IPS-18c (cell line): ENCODE results near the gene VTI1A.
"Not testable (repeated sequence)": the region's sequence is repeated elsewhere in the genome, so short reads cannot be mapped to it uniquely, and the experiment has no call there.

ENCODE experiments used
- H3K4me3 ChIP-seq: 2 replicates; pipeline ENCODE4 v1.7.0; 2013; ENCODE audit warnings: low read depth, mild to moderate bottlenecking, low read length, moderate library complexity; ENCODE audit not compliant: insufficient read depth
- H3K9me3 ChIP-seq: one replicate; pipeline ENCODE4 v1.6.1; 2013; ENCODE audit warnings: mild to moderate bottlenecking, low read length, moderate library complexity; ENCODE audit not compliant: control insufficient read depth, insufficient read depth

The VTI1A gene

DNA sequence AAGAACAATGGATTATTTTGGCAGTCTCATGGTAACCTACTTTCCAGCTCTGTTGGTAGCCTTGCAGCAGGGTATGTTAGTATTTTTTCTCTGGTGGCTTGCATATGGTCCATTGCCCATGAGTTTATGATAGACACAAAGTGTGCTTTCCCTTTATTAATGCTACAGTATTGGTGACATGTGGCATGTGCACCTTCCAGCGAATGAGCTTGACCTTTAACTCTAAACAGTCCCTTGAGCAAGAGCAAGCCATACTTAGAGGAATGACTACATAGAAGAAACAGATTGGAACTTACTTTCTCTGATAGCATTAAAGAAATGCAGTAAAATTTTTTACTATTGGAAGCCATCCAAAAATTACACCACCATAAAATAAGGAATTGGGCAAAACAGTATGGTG, 73.9 kb downstream of the VTI1A start:
- H3K4me3 ChIP-seq: no peak overlapping the region
- no peaks in the 10 kb centered on the region for H3K9me3 ChIP-seq

DNA sequence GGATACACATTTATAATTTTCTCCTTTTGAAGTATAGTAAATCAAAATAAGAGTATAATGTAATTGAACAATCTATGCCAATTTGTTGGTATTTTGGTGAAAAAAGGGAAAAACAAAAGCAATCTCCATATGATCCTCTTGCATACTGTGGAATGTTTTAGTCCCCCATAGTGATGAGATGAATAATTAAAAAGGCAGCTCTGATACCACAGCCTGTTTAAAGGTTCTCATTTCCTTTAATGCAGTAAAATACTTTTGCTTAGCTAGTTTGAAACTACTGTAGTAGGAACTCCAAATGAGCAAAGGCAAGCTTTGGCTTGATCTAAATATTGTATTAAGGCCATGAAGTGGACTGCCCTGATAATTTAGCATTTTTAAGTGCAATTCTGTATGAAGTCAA, 77.6 kb downstream of the VTI1A start:
- no peaks in the 10 kb centered on the region for H3K9me3 ChIP-seq
- H3K4me3 ChIP-seq: no peak overlapping the region

DNA sequence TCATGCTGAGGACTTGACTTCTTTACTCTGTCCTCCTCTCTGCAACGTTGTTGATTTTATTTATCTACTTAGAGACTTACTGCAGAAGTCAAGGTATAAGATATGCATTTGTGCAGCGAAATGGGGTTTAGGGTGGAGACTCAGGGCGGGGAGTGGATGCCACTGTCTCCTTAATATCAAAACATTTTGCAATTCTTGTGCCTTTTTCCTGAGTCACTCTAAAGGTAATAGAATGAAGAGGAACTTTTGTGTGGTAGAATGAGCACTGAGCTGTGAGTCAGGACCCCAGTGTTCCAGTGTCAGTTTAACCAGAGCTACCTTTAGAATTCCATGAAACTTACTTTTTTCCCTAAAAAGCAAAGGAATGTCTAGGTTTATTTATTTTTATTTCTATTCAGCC, 78.2 kb downstream of the VTI1A start:
- no peaks in the 10 kb centered on the region for H3K9me3 ChIP-seq
- H3K4me3 ChIP-seq: no peak overlapping the region

DNA sequence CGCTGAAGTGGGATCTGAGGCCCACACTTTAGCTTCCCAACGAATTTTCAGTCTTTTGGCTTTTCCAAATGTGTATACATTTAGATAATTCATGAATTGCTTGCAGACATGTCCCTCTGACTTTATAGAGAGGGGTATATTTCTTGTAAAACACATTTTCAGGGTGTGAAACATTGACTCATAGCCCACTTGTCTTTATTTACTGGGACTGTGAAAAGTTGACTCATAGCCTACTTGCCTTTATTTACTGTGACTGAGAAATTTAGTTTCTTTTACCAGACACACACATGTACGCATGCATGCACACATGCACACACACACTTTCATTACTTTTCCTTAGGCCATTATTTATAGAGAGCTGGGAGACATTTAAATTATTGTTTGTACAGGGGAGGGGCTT, 79.1 kb downstream of the VTI1A start:
- Histone ChIP-seq H3K4me3 (no peak overlapping the region), H3K9me3 (no peaks in the 10 kb centered on the region)

DNA sequence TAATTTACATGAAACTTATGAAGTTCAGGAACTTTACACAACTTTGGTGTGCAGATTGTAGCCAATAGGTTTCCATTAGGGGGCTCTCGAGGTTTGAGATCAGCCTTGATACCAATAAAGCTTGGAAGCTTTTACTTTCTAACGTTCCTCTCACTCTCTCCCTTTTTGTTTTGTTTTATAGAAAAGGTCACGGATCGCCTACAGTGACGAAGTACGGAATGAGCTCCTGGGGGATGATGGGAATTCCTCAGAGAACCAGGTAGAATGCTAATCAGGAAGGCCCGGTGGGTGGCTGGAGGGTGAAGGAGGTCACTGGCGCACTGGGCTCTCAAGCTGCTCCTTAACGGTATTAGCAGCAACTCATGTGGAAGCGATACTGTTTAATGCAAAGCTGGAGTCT, 79.9 kb downstream of the VTI1A start:
- no peak overlapping the region for H3K4me3 ChIP-seq
- H3K9me3 ChIP-seq: no peaks in the 10 kb centered on the region

DNA sequence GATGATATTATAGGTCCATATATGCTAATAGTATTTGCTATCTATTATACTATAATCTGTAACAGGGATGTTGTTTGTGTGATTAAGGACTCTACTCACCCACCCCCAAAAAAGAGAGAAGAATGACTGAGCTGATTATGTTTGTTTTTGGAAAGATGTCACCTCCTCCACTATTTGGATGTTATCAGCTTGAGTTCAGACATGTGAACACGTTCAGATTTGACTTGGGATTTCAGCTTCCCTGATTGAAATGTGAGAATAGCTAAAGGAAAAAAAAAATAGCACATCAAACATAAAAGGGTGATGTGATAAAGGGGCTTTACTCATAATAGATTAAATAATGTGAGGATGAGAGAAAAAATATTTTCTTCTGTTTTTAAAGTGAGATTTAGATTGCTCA, 81.2 kb downstream of the VTI1A start:
- Histone ChIP-seq H3K9me3 (no peaks in the 10 kb centered on the region), H3K4me3 (no peak overlapping the region)

DNA sequence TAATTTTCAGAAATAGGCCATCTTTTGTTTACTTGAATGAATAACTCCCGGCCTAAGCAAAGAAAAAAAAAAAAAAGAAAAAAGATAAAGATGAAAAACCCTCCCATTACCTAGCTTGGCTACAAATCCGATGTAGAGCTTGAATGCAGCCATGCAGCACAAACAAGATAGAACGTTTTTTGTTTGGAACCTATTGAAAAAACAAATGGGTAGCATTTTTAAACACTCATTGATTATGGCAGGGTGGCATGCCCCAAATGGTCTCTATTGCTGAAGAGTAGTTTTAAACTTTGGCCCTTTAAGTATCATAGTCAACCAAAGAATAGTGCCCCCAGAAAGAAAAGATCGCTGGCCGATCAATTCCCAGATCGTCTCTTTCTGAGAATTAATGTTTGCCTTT, 84.4 kb downstream of the VTI1A start:
- no peak overlapping the region for H3K4me3 ChIP-seq
- no peaks in the 10 kb centered on the region for H3K9me3 ChIP-seq

DNA sequence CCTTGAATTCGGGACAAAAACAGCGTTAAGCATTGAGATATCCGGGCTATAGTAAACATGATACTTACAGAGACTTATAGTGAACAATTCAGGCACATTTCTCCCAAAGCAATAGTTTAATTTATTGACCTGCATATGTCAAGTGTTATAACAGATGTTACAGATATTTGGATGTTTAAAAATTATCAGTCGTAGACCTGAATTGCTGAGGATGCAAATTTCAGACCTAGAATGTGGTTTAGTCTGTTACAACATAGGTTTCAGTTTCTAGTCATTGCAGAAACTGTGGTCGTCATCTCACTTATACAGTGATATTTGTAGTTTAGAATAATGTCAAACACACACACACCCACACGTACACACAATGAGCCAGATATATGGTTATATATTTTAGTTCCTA, 85.2 kb downstream of the VTI1A start:
- Histone ChIP-seq H3K9me3 (no peaks in the 10 kb centered on the region), H3K4me3 (no peak overlapping the region)

DNA sequence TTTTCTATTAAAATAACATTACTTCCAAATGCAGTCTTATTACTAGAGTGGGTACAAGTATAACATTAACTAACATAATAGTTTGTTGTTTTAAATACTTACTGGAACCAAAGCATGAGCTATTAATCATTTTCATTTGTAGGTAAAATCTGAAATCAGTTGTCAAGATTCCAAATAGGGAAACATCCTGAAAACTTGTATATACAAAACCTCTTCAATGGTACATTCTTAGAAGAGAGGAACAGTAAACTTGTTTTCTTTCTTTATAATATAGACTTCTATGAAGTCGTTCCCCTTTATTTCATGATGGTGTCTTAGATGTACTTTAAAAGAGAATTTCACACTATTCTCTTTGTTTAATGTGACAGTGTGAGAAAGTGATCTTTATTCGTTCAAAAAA, 85.9 kb downstream of the VTI1A start:
- no peak overlapping the region for H3K4me3 ChIP-seq
- no peaks in the 10 kb centered on the region for H3K9me3 ChIP-seq

DNA sequence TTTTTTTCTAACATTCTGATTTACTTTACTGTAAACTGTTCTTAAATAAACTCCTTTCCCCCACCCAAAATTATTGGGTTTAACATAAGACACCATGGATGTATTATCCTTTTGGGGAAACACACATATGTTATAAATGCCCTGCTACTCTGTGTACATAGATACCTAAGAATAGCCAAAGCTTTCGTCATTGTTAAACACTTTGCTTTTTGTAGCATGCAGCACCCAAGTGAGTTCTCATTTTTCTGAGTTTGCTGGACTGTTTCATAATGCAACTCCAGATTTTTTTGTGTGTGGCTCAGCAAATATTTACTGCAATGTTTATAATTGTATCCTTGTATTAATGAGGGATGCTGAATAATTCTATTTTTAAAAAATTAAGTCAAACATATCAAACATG, 86.9 kb downstream of the VTI1A start:
- H3K4me3 ChIP-seq: no peak overlapping the region
- no peaks in the 10 kb centered on the region for H3K9me3 ChIP-seq

DNA sequence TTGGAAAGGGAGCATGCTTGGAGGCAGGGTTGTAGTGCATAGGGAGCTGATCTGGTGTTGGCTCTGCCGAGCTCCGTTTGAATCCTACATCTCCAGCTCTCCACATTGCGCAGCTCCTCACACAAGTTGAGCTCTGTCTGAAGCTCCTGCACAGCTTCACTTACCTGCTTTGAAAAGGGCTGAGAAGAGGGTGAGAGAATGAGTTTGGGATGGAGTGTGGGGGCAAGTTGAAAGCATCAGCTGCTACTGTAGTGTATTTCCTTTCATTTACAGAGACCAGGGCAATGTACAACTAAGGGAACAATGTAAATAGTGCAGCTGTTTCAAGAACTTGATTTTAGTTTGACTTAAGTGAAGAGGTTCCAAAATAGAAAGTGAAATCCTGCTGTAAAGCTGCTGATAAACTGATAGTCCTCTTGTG, 88.5 kb downstream of the VTI1A start:
- Histone ChIP-seq H3K9me3 (no peaks in the 10 kb centered on the region), H3K4me3 (no peak overlapping the region)

DNA sequence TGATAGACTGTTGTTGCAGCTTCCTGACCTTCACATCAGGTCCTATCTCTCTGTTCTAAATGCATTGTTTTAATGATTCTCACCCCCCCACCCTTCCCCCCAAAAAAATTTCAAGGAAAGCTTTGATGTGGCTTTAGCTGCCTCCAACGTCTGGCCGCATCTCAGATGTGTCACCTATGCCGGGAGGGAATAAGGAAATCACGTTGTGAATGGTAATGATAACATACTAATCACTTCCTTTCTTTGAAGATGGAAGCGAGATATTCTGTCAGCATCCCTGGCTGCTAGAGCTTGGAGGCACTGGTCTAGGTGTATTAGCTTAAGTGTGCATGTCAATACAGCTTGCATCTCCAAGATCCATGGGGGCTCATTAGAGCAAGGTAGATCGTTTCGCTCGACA, 89.6 kb downstream of the VTI1A start:
- Histone ChIP-seq H3K9me3 (no peaks in the 10 kb centered on the region), H3K4me3 (no peak overlapping the region)

DNA sequence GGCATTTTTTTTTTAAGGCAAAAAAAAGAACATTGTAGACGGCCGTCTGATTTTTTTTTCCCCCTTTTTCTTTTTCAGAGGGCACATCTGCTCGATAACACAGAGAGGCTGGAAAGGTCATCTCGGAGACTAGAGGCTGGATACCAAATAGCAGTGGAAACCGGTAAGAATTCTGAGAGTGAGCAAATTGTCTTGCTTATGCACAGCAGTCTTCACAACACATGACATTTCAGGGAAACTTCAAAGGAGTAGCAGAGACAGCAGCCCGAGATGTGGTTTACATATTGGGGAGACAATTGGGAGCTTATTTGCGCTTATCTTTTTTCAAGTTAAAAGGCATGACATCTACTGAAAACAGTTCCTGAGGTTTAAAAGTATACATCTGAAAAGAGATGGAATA, 91.2 kb downstream of the VTI1A start:
- no peaks in the 10 kb centered on the region for H3K9me3 ChIP-seq
- H3K4me3 ChIP-seq: no peak overlapping the region

DNA sequence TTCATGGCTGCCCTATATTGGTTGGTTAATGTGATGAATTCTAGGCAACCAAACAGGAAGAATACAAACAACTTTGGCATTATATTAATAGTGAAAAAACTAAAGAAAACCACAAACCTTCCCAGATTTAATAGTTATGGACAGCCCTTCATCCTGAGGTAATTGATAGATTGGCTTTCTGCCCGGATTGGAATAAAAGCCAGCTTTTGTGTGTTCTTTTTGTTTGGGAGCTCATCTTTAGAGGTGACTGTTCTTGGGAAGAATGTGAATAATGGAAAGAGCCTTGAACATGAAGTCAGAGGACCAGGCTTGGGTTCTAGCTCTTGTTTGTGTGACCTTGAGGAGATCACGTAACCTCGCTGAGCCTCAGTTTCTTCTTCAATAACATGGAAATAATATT, 92.3 kb downstream of the VTI1A start:
- Histone ChIP-seq H3K4me3 (no peak overlapping the region), H3K9me3 (no peaks in the 10 kb centered on the region)

DNA sequence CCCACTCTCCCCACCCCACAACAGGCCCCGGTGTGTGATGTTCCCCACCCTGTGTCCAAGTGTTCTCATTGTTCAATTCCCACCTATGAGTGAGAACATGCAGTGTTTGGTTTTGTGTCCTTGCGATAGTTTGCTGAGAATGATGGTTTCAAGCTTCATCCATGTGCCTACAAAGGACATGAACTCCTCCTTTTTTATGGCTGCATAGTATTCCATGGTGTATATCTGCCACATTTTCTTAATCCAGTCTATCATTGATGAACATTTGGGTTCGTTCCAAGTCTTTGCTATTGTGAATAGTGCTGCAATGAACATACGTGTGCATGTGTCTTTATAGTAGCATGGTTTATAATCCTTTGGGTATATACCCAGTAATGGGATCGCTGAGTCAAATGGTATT, 95.8 kb downstream of the VTI1A start:
- H3K9me3 ChIP-seq, H3K4me3 ChIP-seq: not testable (repeated sequence)

DNA sequence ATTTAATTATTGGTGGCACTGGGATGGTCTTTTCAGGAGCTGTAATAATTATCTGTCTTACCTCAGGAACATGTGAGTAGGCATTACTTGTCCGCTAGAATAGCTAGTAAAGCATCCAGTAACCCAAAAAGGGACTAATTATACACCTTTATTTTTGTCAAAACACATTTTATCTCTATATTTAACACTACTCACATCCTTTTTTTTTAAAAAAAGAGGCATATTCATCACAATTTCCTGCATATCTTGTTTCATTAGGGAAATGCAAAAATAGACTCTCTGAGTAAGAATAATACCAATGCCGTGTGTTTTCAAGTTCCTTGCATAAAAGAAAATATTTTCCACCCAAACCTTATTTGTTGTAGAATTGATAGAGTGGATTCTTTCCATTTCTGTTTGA, 99.5 kb downstream of the VTI1A start:
- H3K4me3 ChIP-seq: no peak overlapping the region
- no peaks in the 10 kb centered on the region for H3K9me3 ChIP-seq

DNA sequence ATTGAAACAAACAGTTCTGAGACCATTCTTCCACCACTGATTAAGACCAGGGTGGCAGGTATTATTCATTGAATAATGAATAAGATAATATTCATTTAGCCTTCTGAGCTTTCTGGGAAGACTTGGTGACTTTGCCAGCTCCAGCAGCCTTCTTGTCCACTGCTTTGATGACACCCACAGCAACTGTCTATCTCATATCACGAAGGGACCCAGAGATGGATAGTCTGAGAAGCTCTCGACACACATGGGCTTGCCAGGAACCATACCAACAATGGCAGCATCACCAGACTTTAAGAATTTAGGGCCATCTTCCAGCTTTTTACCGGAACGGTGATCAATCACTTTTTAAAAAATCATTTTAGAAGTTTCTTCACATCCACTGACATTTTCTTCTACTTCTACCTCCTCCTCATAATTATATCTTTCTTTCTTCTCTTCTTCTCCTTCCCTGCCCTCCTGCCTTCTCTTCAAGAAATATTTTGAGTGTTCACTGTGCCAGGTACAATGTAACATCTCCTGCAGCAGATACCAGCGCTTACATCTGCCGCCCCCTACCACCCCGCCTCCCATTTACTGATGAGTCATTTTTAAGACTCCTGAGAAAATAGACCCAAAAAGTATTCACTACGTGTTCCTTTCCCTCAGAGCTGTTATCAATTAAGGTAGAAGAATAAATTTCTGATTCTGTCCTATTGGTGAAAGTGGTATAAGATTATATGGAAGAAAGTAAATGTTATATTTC, 101.7 kb downstream of the VTI1A start:
- Histone ChIP-seq H3K9me3 (no peaks in the 10 kb centered on the region), H3K4me3 (no peak overlapping the region)

DNA sequence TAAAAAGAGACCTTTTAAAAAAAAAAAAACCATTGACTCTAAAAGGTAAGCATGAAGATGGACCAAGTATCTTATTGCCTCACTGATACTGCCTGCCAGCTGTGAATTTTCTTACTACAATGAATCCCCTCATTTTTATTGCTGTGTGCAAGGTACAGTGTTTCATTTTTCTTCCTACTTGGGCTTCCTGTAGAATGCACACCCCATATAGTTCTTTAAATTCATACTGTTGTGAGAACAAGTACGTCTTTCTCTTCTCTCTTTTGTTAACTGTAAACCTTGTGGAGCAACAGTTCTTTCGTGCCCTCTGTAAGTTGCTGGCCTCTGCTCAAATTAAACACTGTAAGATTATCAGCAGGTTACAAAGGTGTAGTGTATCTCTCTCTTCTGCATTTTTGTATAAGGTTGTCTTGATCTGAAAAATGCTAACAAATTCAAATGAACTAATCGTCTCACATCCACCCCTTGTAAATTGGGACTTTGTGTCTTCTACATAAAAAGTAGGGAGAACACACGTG, 105.6 kb downstream of the VTI1A start:
- no peak overlapping the region for H3K4me3 ChIP-seq
- no peaks in the 10 kb centered on the region for H3K9me3 ChIP-seq

DNA sequence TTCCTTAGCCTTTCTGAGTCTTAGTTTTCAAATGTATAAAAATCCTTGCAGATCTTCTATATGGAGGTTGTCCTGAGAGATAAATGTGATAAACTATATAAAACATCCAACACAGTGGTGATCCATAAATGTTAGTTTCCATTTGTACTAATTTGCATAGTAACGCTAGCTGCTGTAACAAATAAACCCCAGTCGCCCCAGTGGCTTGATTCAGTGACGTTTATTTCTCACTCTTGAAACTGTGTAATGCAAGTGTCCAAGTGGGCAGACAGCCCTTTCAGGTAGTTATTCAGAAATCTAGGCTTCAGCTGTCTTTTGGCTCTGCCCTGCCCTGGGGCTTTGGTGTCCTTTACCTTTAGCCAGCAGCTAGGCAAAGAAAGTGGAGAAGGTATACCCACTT, 106.3 kb downstream of the VTI1A start:
- Histone ChIP-seq H3K4me3 (no peak overlapping the region), H3K9me3 (no peaks in the 10 kb centered on the region)
